Superior temporal gyrus (tissue), 1 donor: ENCODE measurements around the gene MICAL2.

Source experiments
- DNase-seq: peaks from one replicate; pipeline ENCODE4 v3.0.0-alpha.2; 2016; ENCODE audit errors: extremely low spot score

MICAL2 gene

DNA sequence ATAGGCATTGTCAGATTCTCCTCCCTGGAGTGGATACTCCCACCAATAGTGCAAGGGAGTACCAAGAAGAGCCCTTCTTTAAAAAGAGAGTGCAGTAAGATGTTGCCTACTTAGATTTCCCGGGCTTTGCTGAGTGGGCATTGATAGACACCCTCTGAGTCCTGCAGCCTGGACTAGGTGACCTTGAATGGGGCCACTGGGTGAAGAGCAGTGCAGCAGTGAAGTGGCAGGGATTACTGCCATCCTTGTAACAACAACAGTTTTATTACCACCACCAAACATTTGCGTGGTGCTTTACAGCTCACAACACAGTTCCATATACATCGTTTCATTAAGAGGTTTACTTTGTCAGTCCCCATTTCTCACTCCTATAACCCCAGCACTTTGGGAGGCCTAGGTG is 59.4 kb downstream of the MICAL2 start:
- no peak for DNase-seq

GRCh38 chr11:12170501-12170900 is 60.1 kb downstream of the MICAL2 start:
- no peak for DNase-seq

GRCh38 chr11:12170984-12171383 is 60.6 kb downstream of the MICAL2 start:
- no peak for DNase-seq

GRCh38 chr11:12171921-12172320 is 61.5 kb downstream of the MICAL2 start:
- DNase-seq, result no peak

GRCh38 chr11:12172493-12173013 is 62.2 kb downstream of the MICAL2 start:
- DNase-seq, result no peak

GRCh38 chr11:12173111-12173510 is 62.7 kb downstream of the MICAL2 start:
- no peak for DNase-seq

DNA sequence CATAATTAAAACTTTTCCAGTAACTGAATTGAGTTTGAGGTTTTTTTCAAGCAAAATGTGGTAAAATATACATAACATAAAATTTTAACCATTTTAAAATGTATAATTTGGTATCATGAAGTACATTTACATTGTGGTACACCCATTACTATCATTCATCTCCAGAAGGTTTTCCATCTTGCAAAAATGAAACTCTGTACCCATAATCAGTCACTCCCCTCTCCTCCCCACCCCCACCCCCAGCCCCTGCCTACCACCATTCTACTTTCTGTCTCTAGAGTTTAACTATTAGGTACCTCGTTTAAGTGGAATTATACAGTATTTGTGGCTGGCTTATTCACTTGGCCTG is 63.7 kb downstream of the MICAL2 start:
- DNase-seq, result no peak

- peak; percentile 48 for DNase-seq
These were observed 64.2 kb downstream of the MICAL2 start for GRCh38 chr11:12174477-12175143.

GRCh38 chr11:12175694-12176241 is 65.4 kb downstream of the MICAL2 start:
- DNase-seq, result no peak

GRCh38 chr11:12176410-12176809 is 66.0 kb downstream of the MICAL2 start:
- DNase-seq, result no peak

- DNase-seq, result no peak
These were observed 67.4 kb downstream of the MICAL2 start for GRCh38 chr11:12177739-12178338.

DNA sequence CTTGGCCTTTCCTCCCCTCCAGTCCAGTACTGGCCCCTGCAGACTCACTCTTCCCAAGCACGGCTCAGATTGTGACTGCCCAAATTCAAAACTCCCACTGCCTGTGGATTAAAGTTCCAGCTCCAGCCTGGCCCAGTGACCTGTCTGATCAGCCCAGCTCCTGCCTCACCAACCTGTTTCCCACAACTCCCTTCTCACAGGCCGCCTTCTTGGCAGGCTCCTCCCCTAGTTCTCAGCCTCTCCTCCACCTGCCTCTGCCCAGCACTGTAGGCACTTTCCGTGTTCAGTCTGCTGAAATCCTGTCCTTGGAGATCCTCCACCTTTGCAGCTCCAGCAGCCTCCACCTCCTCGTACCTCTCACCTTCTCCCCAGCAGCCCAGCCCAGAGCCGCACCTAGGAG is 68.6 kb downstream of the MICAL2 start:
- no peak for DNase-seq

- DNase-seq, result no peak
These were observed 69.1 kb downstream of the MICAL2 start for GRCh38 chr11:12179531-12179930.

GRCh38 chr11:12180257-12181205 is 70.1 kb downstream of the MICAL2 start:
- DNase-seq, result no peak

- DNase-seq, result no peak
These were observed 71.9 kb downstream of the MICAL2 start for GRCh38 chr11:12182302-12182675.

- DNase-seq, result no peak
These were observed 72.5 kb downstream of the MICAL2 start for GRCh38 chr11:12182676-12183541.

DNA sequence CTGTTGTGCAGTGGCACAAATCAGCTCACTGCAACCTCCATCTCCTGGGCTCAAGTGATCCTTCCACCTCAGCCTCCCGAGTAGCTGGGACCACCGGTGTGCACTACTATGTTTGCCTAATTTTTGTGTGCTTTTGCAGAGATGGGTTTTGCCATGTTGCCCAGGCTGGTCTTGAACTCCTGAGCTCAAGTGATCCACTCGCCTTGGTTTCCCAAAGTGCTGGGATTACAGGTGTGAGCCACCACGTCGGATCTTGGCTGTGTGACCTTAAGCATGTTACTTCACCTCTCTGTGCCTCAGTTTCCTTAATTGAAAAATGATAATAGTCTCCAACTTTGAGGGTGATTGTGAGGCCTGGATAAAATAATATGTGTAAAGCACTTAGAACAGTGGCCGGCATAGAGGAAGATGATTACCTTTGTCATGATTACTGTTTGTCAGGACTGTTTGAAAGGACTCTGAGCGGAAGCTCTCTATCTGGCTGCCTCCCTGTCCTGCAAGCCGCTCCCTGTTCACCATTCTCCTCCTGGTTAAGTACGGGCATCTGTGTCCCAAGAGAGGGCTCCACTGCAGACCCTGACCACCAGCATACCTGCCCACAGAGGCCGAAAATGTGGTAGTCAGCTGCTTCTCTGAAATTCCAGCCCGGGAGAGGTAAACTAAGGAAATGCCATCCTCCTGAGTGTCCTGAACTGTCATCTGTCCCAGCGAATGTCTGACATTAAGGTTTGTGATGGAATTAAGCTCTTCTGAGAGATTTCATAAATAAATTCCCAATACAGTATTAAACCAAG is 73.6 kb downstream of the MICAL2 start:
- DNase-seq, result no peak

GRCh38 chr11:12184699-12185098 is 74.3 kb downstream of the MICAL2 start:
- no peak for DNase-seq

DNA sequence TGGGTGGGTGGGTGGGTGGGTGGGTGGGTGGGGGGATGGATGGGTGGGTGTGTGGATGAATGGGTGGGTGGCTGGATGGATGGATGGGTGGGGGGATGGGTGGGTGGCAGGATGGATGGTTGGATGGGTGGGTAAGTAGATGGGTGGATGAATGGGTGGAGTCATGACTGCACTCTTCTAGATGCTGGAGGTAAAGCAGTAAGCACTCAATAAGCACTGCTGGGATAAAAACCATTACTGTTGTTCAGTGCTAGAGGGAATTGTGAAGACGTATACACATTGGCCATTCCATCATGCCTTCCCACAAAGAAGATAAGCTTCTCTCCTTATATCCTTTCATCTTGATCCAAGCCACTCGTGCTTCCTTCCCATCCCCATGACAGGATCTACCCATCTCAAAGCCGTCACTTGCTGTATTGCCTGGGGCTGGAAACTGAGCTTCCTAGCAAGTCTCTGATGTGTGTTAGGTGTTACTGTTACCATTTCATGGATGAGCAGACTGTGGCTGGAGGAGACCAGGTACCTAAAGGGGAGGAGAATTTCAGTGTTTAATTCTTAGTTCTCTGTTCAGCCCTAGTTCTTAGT is 74.8 kb downstream of the MICAL2 start:
- DNase-seq, result no peak

GRCh38 chr11:12185914-12186313 is 75.5 kb downstream of the MICAL2 start:
- DNase-seq, result no peak
